A549 (cell line): ENCODE data around the gene GAREM1. TPM values are rescaled to one million over a fixed set of nuclear protein-coding genes. Genes with fewer than 3 reads are reported as not detected.

ENCODE experiments used
- ATAC-seq, 2 experiments: fragments of 200-7000 bp in 1 of 2; fragments of >200 bp in 1 of 2; cut with Nextera tagmentation in 1 of 2; cut with Tn5 transposase in 1 of 2; 3 replicates each; pipeline versions ENCODE4 v1.8.0 to v1.9.1; 2018 to 2020; ENCODE audit warnings: mild to moderate bottlenecking in 1 of 2, moderate library complexity in 1 of 2
- CTCF ChIA-PET: fragments of 300-600 bp; sonication (Branson Sonifier 250); formaldehyde crosslinking; extraction: SDS; loops from one replicate; lab custom pipeline; 2021; ENCODE audit warnings: antibody characterized with exemption, inconsistent platforms; lab: Yijun Ruan, JAX
- POLR2A ChIA-PET: fragments of 350-600 bp; formaldehyde crosslinking; extraction: SDS; loops from one replicate; lab custom pipeline; 2021; ENCODE audit warnings: antibody characterized with exemption, inconsistent platforms; lab: Yijun Ruan, JAX
- DNase-seq, 2 experiments: peaks; one replicate each; pipeline versions ENCODE4 v3.0.0 to v3.0.0-alpha.2; 2011 to 2016; ENCODE audit warnings: low read depth in 1 of 2, low spot score in 1 of 2
- FAIRE-seq: peaks from 2 replicates; lab custom pipeline; 2011; peaks lifted over from hg19 to GRCh38; lab: Jason Lieb, UNC
- H3K27ac ChIP-seq, 2 experiments: fragments of >200 bp; sonication (Bioruptor Twin); formaldehyde crosslinking; 3 replicates each; pipeline ENCODE4 v1.5.1; 2016 to 2017
- H3K4me1 ChIP-seq: fragments of >200 bp; sonication (Bioruptor Twin); formaldehyde crosslinking; 3 replicates; pipeline ENCODE4 v1.6.1; 2016
- H3K4me2 ChIP-seq: fragments of >200 bp; sonication (Bioruptor Twin); formaldehyde crosslinking; 3 replicates; pipeline ENCODE4 v1.6.1; 2016
- H3K4me3 ChIP-seq: fragments of >200 bp; sonication (Bioruptor Twin); formaldehyde crosslinking; 3 replicates; pipeline ENCODE4 v1.5.1; 2016
- H3K9me3 ChIP-seq: fragments of >200 bp; sonication (Bioruptor Twin); formaldehyde crosslinking; 3 replicates; pipeline ENCODE4 v1.6.1; 2016
- CBX8 ChIP-seq: fragments of 200-600 bp; sonication (generic); IDR thresholded peaks from 2 replicates; pipeline ENCODE4 v1.6.1; 2016
- CEBPB ChIP-seq, 2 experiments: fragments of >200 bp in 1 of 2; sonication (Bioruptor Twin) in 1 of 2; formaldehyde crosslinking in 1 of 2; IDR thresholded peaks; 2 replicates each; pipeline ENCODE4 v1.6.1; 2012 to 2016
- CHD2 ChIP-seq: fragments of 150-350 bp; IDR thresholded peaks from 2 replicates; pipeline ENCODE4 v1.6.1; 2014; ENCODE audit warnings: low read length; ENCODE audit not compliant: partially characterized antibody
- CHD4 ChIP-seq: fragments of 200-600 bp; sonication (generic); IDR thresholded peaks from 2 replicates; pipeline ENCODE4 v1.6.1; 2016; ENCODE audit warnings: antibody characterized with exemption, mild to moderate bottlenecking, borderline replicate concordance
- CTCF ChIP-seq: fragments of >200 bp; sonication (Bioruptor Twin); formaldehyde crosslinking; IDR thresholded peaks from 3 replicates; pipeline ENCODE4 v1.5.1; 2016
- EHF ChIP-seq: fragments of 250-450 bp; sonication (Bioruptor Pico); IDR thresholded peaks from 2 replicates; pipeline ENCODE4 v1.5.0; 2020; ENCODE audit warnings: mild to moderate bottlenecking
- EHMT2 ChIP-seq: fragments of 200-600 bp; sonication (generic); IDR thresholded peaks from 2 replicates; pipeline ENCODE4 v1.6.1; 2016; ENCODE audit warnings: antibody characterized with exemption, low read depth, mild to moderate bottlenecking, moderate library complexity
- ELK1 ChIP-seq: fragments of 150-350 bp; IDR thresholded peaks from 2 replicates; pipeline ENCODE4 v1.6.1; 2014; ENCODE audit warnings: low read depth, mild to moderate bottlenecking, low read length
- EP300 ChIP-seq, 2 experiments: fragments of >200 bp; sonication (Bioruptor Twin); formaldehyde crosslinking; IDR thresholded peaks; 2 replicates in 1 of 2; 3 replicates in 1 of 2; pipeline ENCODE4 v1.6.1; 2016 to 2017
- HDAC2 ChIP-seq: fragments of 200-600 bp; sonication (generic); IDR thresholded peaks from 2 replicates; pipeline ENCODE4 v1.6.1; 2016
- HES2 ChIP-seq: fragments of >200 bp; sonication (Bioruptor Twin); formaldehyde crosslinking; IDR thresholded peaks from 2 replicates; pipeline ENCODE4 v1.6.1; 2016
- HEYL ChIP-seq: fragments of 250-450 bp; sonication (Bioruptor Pico); IDR thresholded peaks from 2 replicates; pipeline ENCODE4 v1.8.0; 2021; ENCODE audit warnings: mild to moderate bottlenecking, moderate library complexity
- MAFK ChIP-seq: fragments of 450-650 bp; IDR thresholded peaks from 2 replicates; pipeline ENCODE4 v1.6.1; 2014; ENCODE audit not compliant: partially characterized antibody
- NFE2L2 ChIP-seq: fragments of 150-350 bp; conservative IDR thresholded peaks from 2 replicates; pipeline ENCODE4 v1.6.1; 2014; ENCODE audit warnings: low read length
- NR3C1 ChIP-seq: fragments of >200 bp; sonication (Bioruptor Twin); formaldehyde crosslinking; IDR thresholded peaks from 3 replicates; pipeline ENCODE4 v1.6.1; 2017
- POLR2AphosphoS2 ChIP-seq: conservative IDR thresholded peaks from 2 replicates; pipeline ENCODE4 v1.6.1; 2012; ENCODE audit warnings: low read length, improper control_type of control experiment, inconsistent platforms
- RARB ChIP-seq: fragments of 250-450 bp; sonication (Bioruptor Pico); IDR thresholded peaks from 2 replicates; pipeline ENCODE4 v1.8.0; 2021; ENCODE audit warnings: mild to moderate bottlenecking, moderate library complexity
- RCOR1 ChIP-seq: fragments of 150-350 bp; IDR thresholded peaks from 2 replicates; pipeline ENCODE4 v1.6.1; 2014; ENCODE audit warnings: antibody characterized with exemption, low read length, low read depth
- RNF2 ChIP-seq: fragments of 200-600 bp; sonication (generic); IDR thresholded peaks from 2 replicates; pipeline ENCODE4 v1.6.1; 2016; ENCODE audit warnings: low read depth, mild to moderate bottlenecking, antibody characterized with exemption, moderate library complexity, borderline replicate concordance
- SMC3 ChIP-seq: fragments of >200 bp; sonication (Bioruptor Twin); formaldehyde crosslinking; IDR thresholded peaks from 3 replicates; pipeline ENCODE4 v1.6.1; 2018; ENCODE audit warnings: inconsistent platforms
- SREBF2 ChIP-seq: fragments of 450-650 bp; IDR thresholded peaks from 2 replicates; pipeline ENCODE4 v1.6.1; 2014; ENCODE audit warnings: mild to moderate bottlenecking, moderate library complexity
- ZNF302 ChIP-seq: fragments of 250-450 bp; sonication (Bioruptor Pico); IDR thresholded peaks from 2 replicates; pipeline ENCODE4 v1.9.0; 2021; ENCODE audit warnings: inconsistent platforms, mild to moderate bottlenecking, moderate library complexity
- WGBS: methylation state at CpG from one replicate; pipeline ENCODE4 v1.1.6; 2017; ENCODE audit errors: missing lambda C conversion rate; 5-methylcytosine and 5-hydroxymethylcytosine counted together
- polyA plus RNA-seq, 4 experiments: library from polyadenylated mRNA; depleted of rRNA in 3 of 4; stranded (reverse); fragments of >200 nt; fragmentation: RNase III in 1 of 4; extraction: RNeasy Plus Mini Kit Qiagen cat#74134 plus additional on column Dnase treatment in 1 of 4; gene quantifications; 2 replicates in 3 of 4; 3 replicates in 1 of 4; pipeline ENCODE4 v1.2.3, GENCODE V29; 2011 to 2017
- TF ChIP-seq, protein P1 (sequence below): IDR thresholded peaks from 2 replicates; pipeline ENCODE4 v1.6.1; 2012

GAREM1 gene
- polyA plus RNA-seq, 2 of the 4 experiments (the other 2 are of a cell fraction): 1.3 to 5.0 TPM

- POLR2A ChIA-PET: no interaction called here
Observed at GRCh38 chr18:32480581-32480980, 9.9 kb upstream of the GAREM1 start.

GRCh38 chr18:32478807-32479206 is 8.1 kb upstream of the GAREM1 start:
- WGBS: 9% methylated on average over 1 of the region's 1 CpG
- FAIRE-seq (no peak), DNase-seq (no peak), ATAC-seq (no peak)
- no peak for TF ChIP-seq EHMT2
- no peak for TF ChIP-seq CEBPB (IDR thresholded peaks at IDR 0.05)
- no peak for TF ChIP-seq NFE2L2
- no peak for TF ChIP-seq ZNF302 (CRISPR knock-in tag)
- TF ChIP-seq CHD4: no peak
- TF ChIP-seq HDAC2: no peak
- no peak for TF ChIP-seq RNF2
- H3K27ac ChIP-seq: no peak overlapping the region
- H3K9me3 ChIP-seq: no peaks in the 10 kb centered on the region
- no peaks in the 10 kb centered on the region for H3K4me1 ChIP-seq
- ChIA-PET CTCF (no interaction called here), POLR2A (no interaction called here)
- no peak overlapping the region for H3K4me2 ChIP-seq
- no peak overlapping the region for H3K4me3 ChIP-seq

More at GRCh38 chr18:32480581-32480980, 9.9 kb upstream of the GAREM1 start:
- Histone ChIP-seq H3K9me3 (no peaks in the 10 kb centered on the region), H3K4me2 (no peak overlapping the region), H3K4me3 (no peak overlapping the region), H3K27ac (no peak overlapping the region), H3K4me1 (no peaks in the 10 kb centered on the region)
- ATAC-seq: no peak
- WGBS: 9% methylated on average over 1 of the region's 1 CpG
- DNase-seq: no peak
- CTCF ChIA-PET: no interaction called here
- TF ChIP-seq HES2 (no peak), EHF (CRISPR knock-in tag) (no peak), SREBF2 (no peak), HEYL (CRISPR knock-in tag) (no peak), CTCF (no peak), EP300 (IDR thresholded peaks at IDR 0.05) (no peak), POLR2AphosphoS2 (no peak), HDAC2 (no peak), CHD2 (no peak), CEBPB (IDR thresholded peaks at IDR 0.05) (no peak), RCOR1 (no peak), CBX8 (no peak), SMC3 (no peak), ELK1 (no peak), RARB (no peak)
- FAIRE-seq: no peak

- no peak overlapping the region for H3K4me2 ChIP-seq
- POLR2A ChIA-PET: no interaction called here
- TF ChIP-seq, protein P1, sequence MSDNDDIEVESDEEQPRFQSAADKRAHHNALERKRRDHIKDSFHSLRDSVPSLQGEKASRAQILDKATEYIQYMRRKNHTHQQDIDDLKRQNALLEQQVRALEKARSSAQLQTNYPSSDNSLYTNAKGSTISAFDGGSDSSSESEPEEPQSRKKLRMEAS: no peak
- TF ChIP-seq NR3C1 (no peak), MAFK (peak; percentile 80)
- CTCF ChIA-PET: interaction anchor here (1.0 kb wide), 1 partner anchor 207 kb away, joined by 4 read pairs; no protein-coding TSS in a partner anchor
- ATAC-seq (no peak), DNase-seq (no peak), FAIRE-seq (no peak)
- H3K27ac ChIP-seq: no peak overlapping the region
- no peaks in the 10 kb centered on the region for H3K9me3 ChIP-seq
- H3K4me3 ChIP-seq: no peak overlapping the region
- no peaks in the 10 kb centered on the region for H3K4me1 ChIP-seq
- WGBS: 33% methylated on average over 1 of the region's 1 CpG
Observed at GRCh38 chr18:32478317-32478716, 7.6 kb upstream of the GAREM1 start.
